K562 (cell line): Measurements from ENCODE around the gene NUDT2. TPM values are rescaled to one million over a fixed set of nuclear protein-coding genes. Genes with fewer than 3 reads are reported as not detected.

Source experiments
- ATAC-seq: fragments of 200-7000 bp; cut with Tn5 transposase; 3 replicates; pipeline ENCODE4 v1.9.1; 2020; ENCODE audit warnings: moderate library complexity
- BruUV-seq: library from RNA; stranded (reverse); fragments of 400-500 nt; replicated peaks from 2 replicates; lab custom pipeline; 2021; lab: Mats Ljungman, UMichigan
- CTCF ChIA-PET: fragments of 300-600 bp; formaldehyde crosslinking; extraction: SDS; loops from one replicate; lab custom pipeline; 2021; ENCODE audit warnings: low intra/inter-chr PET ratio; lab: Yijun Ruan, JAX
- POLR2A ChIA-PET: fragments of 300-600, 350-650 bp; sonication (Branson Sonifier 250); formaldehyde crosslinking; extraction: SDS; loops from one replicate; lab custom pipeline; 2021; ENCODE audit warnings: antibody characterized with exemption, inconsistent platforms; lab: Yijun Ruan, JAX
- DNase-seq, 4 experiments: peaks; one replicate each; pipeline versions ENCODE4 v3.0.0 to v3.0.0-alpha.2; 2011 to 2018; ENCODE audit warnings: low spot score in 3 of 4, mixed read lengths in 3 of 4; ENCODE audit errors: extremely low read depth in 1 of 4
- FAIRE-seq: peaks from 2 replicates; lab custom pipeline; 2011; peaks lifted over from hg19 to GRCh38; lab: Jason Lieb, UNC
- H2AFZ ChIP-seq: 2 replicates; pipeline ENCODE4 v1.6.0; 2011; ENCODE audit warnings: low read depth, low read length, control low read depth, inconsistent platforms
- H3K27ac ChIP-seq: fragments of 200-600 bp; 3 replicates; pipeline ENCODE4 v1.8.0; 2011; ENCODE audit warnings: low read depth, mild to moderate bottlenecking, control low read depth, inconsistent platforms, low read length, moderate library complexity, mixed read lengths; ENCODE audit errors: extremely low read depth
- H3K27me3 ChIP-seq, 2 experiments: fragments of 300-600 bp in 1 of 2; 2 replicates in 1 of 2; 3 replicates in 1 of 2; pipeline versions ENCODE4 v1.6.0 to v1.8.0; 2011; ENCODE audit warnings: inconsistent platforms in 2 of 2, low read length in 2 of 2, mild to moderate bottlenecking in 1 of 2, mixed read lengths in 1 of 2, moderate library complexity in 1 of 2; ENCODE audit not compliant: control insufficient read depth in 2 of 2, insufficient read depth in 2 of 2
- H3K36me3 ChIP-seq: fragments of 300-600 bp; 3 replicates; pipeline ENCODE4 v1.8.0; 2011; ENCODE audit warnings: mild to moderate bottlenecking, low read length, inconsistent platforms; ENCODE audit not compliant: control insufficient read depth, insufficient read depth
- H3K4me1 ChIP-seq, 2 experiments: fragments of 200-600 bp in 1 of 2; replicated peaks in 1 of 2; 2 replicates in 1 of 2; 3 replicates in 1 of 2; pipeline versions ENCODE4 v1.5.1 to v1.8.0; 2011; ENCODE audit warnings: inconsistent platforms in 2 of 2, low read length in 2 of 2, mild to moderate bottlenecking in 1 of 2, mixed read lengths in 1 of 2, moderate library complexity in 1 of 2; ENCODE audit not compliant: control insufficient read depth in 2 of 2, insufficient read depth in 2 of 2
- H3K4me2 ChIP-seq: 2 replicates; pipeline ENCODE4 v1.6.1; 2011; ENCODE audit warnings: low read length, control low read depth, inconsistent platforms, mixed read lengths; ENCODE audit not compliant: insufficient read depth
- H3K4me3 ChIP-seq: fragments of 200-600 bp; sonication (generic), shearing (Covaris generic); 2 replicates; pipeline ENCODE4 v1.5.1; 2016; ENCODE audit warnings: control low read depth, inconsistent platforms
- H3K79me2 ChIP-seq: fragments of 200-600 bp; 3 replicates; pipeline ENCODE4 v1.8.0; 2011; ENCODE audit warnings: low read length, inconsistent platforms; ENCODE audit not compliant: control insufficient read depth, insufficient read depth
- H3K9ac ChIP-seq, 2 experiments: 2 replicates each; pipeline versions ENCODE4 v1.6.0 to v1.6.1; 2011; ENCODE audit warnings: low read depth in 2 of 2, low read length in 2 of 2, control low read depth in 1 of 2, inconsistent platforms in 1 of 2, mild to moderate bottlenecking in 1 of 2, mixed read lengths in 1 of 2; ENCODE audit not compliant: insufficient read depth in 1 of 2
- H3K9me1 ChIP-seq: one replicate; pipeline ENCODE4 v1.6.0; 2011; ENCODE audit warnings: inconsistent platforms, mild to moderate bottlenecking, low read length, moderate library complexity; ENCODE audit not compliant: control insufficient read depth, insufficient read depth
- H3K9me3 ChIP-seq: replicated peaks from 2 replicates; pipeline ENCODE4 v1.5.1; 2011; ENCODE audit warnings: low read depth, low read length, inconsistent platforms; ENCODE audit not compliant: control insufficient read depth, insufficient read depth
- H4K20me1 ChIP-seq: replicated peaks from 2 replicates; pipeline ENCODE4 v1.6.1; 2011; ENCODE audit warnings: low read length, inconsistent platforms, mixed read lengths; ENCODE audit not compliant: control insufficient read depth, insufficient read depth
- CEBPG ChIP-seq, 3 experiments: fragments of 200-800 bp in 1 of 3; sonication (Bioruptor generic) in 1 of 3; sonication (generic) in 1 of 3; formaldehyde crosslinking in 1 of 3; IDR thresholded peaks in 2 of 3; conservative IDR thresholded peaks in 1 of 3; 2 replicates each; pipeline versions ENCODE4 v1.6.1 to v1.8.0; 2016 to 2022; ENCODE audit warnings: missing compliant biosample characterization in 2 of 3, missing genetic modification characterization in 2 of 3, mild to moderate bottlenecking in 1 of 3, missing genetic modification reagents in 1 of 3
- ETV1 ChIP-seq: fragments of 450-650 bp; conservative IDR thresholded peaks from 2 replicates; pipeline ENCODE4 v1.6.1; 2016; ENCODE audit warnings: missing genetic modification characterization, control low read depth, low read depth, missing compliant biosample characterization
- HDGF ChIP-seq: fragments of 450-650 bp; IDR thresholded peaks from 2 replicates; pipeline ENCODE4 v1.6.1; 2016
- KAT2B ChIP-seq: IDR thresholded peaks from one replicate; pipeline ENCODE4 v1.6.1; 2012; ENCODE audit warnings: low read depth, mild to moderate bottlenecking, control low read depth, inconsistent platforms, low read length, moderate library complexity
- MBD2 ChIP-seq: sonication (generic); IDR thresholded peaks from 2 replicates; pipeline ENCODE4 v1.6.1; 2016; ENCODE audit warnings: low read depth, borderline replicate concordance
- PCBP2 ChIP-seq: fragments of 200-400 bp; formaldehyde crosslinking; IDR thresholded peaks from 2 replicates; pipeline ENCODE4 v1.6.1; 2018; ENCODE audit warnings: low read length, low read depth, mild to moderate bottlenecking, moderate library complexity; ENCODE audit not compliant: poor library complexity, severe bottlenecking
- RFX5 ChIP-seq: IDR thresholded peaks from 2 replicates; pipeline ENCODE4 v1.6.1; 2011; ENCODE audit warnings: low read depth, mild to moderate bottlenecking, improper control_type of control experiment, low read length
- RNF2 ChIP-seq: sonication (generic); IDR thresholded peaks from 2 replicates; pipeline ENCODE4 v1.6.1; 2016
- TCF7L2 ChIP-seq: fragments of 150-350 bp; IDR thresholded peaks from 2 replicates; pipeline ENCODE4 v1.6.1; 2016; ENCODE audit warnings: low read depth, mild to moderate bottlenecking, low read length, moderate library complexity
- TCFL5 ChIP-seq: fragments of 250-450 bp; sonication (Bioruptor Pico); conservative IDR thresholded peaks from 2 replicates; pipeline ENCODE4 v1.6.1; 2021; ENCODE audit warnings: mild to moderate bottlenecking, moderate library complexity, matching md5 sums
- TGIF2 ChIP-seq: sonication (generic); formaldehyde crosslinking; IDR thresholded peaks from 2 replicates; pipeline ENCODE4 v1.8.1; 2022; ENCODE audit warnings: mild to moderate bottlenecking, missing genetic modification reagents, moderate library complexity
- XRCC3 ChIP-seq: fragments of 450-650 bp; IDR thresholded peaks from 2 replicates; pipeline ENCODE4 v1.6.1; 2017; ENCODE audit warnings: mild to moderate bottlenecking, moderate library complexity
- ZC3H11A ChIP-seq: IDR thresholded peaks from 2 replicates; pipeline ENCODE4 v1.6.1; 2012; ENCODE audit warnings: low read depth, low read length, improper control_type of control experiment
- ZFX ChIP-seq: sonication (generic); formaldehyde crosslinking; IDR thresholded peaks from 2 replicates; pipeline ENCODE4 v1.8.0; 2022; ENCODE audit warnings: mild to moderate bottlenecking, missing genetic modification reagents, moderate library complexity
- ZNF384 ChIP-seq: IDR thresholded peaks from 2 replicates; pipeline ENCODE4 v1.6.1; 2012; ENCODE audit warnings: low read depth, low read length, improper control_type of control experiment
- ZNF644 ChIP-seq: fragments of 200-800 bp; sonication (Bioruptor generic); IDR thresholded peaks from 2 replicates; pipeline ENCODE4 v1.6.1; 2016; ENCODE audit warnings: low read depth, missing genetic modification characterization, missing compliant biosample characterization
- WGBS: fragments of 100-300 bp; shearing (Covaris generic); methylation state at CpG from one replicate; pipeline ENCODE4 v1.1.6; 2016; ENCODE audit warnings: low coverage, mixed read lengths; ENCODE audit not compliant: insufficient coverage; ENCODE audit errors: missing lambda C conversion rate; 5-methylcytosine and 5-hydroxymethylcytosine counted together
- in situ Hi-C: fragments of 300-500 bp; cut with MboI; formaldehyde crosslinking; loops from 4 replicates; pipeline ENCODE4 v1.15.0; 2018; ENCODE audit warnings: inconsistent platforms, mixed read lengths
- intact Hi-C: fragments of 100-400 bp; cut with micrococcal nuclease; formaldehyde crosslinking; loops from 2 replicates; pipeline ENCODE4 v1.14.2; 2022
- polyA plus RNA-seq, 8 experiments: library from polyadenylated mRNA; depleted of rRNA in 4 of 8; stranded (reverse) in 5 of 8; unstranded in 3 of 8; fragments of >200 nt; fragmentation: Nextera tagmentation in 2 of 8; fragmentation: Illumina TruSeq in 1 of 8; extraction: Ambion mirVana in 2 of 8; extraction: Trizol in 1 of 8; gene quantifications; 2 replicates each; pipeline versions ENCODE4 v1.2.1 to v1.2.3, GENCODE V29; 2011 to 2014; ENCODE audit warnings: inconsistent platforms in 1 of 8, missing spikeins in 1 of 8
- total RNA-seq, 7 experiments: library from RNA; depleted of rRNA in 6 of 7; stranded (reverse); fragments of >200 nt in 6 of 7; fragmentation: Illumina TruSeq in 2 of 7; extraction: Trizol in 2 of 7; gene quantifications; 2 replicates each; pipeline versions ENCODE4 v1.2.1 to v1.2.3, GENCODE V29; 2011 to 2021; ENCODE audit warnings: low replicate concordance in 1 of 7
- TF ChIP-seq, protein P1 (sequence below): IDR thresholded peaks from 2 replicates; pipeline ENCODE4 v1.6.1; 2016; ENCODE audit warnings: missing genetic modification characterization, missing compliant biosample characterization
- TF ChIP-seq, protein P2 (sequence below): fragments of 450-650 bp; conservative IDR thresholded peaks from 2 replicates; pipeline ENCODE4 v1.6.1; 2016; ENCODE audit warnings: missing genetic modification characterization, low read depth, mild to moderate bottlenecking, missing compliant biosample characterization, moderate library complexity

The NUDT2 gene
- total and polyA plus RNA-seq, 9 of the 15 experiments (the other 6 are each of a cell fraction or from before 2014, with no cell fraction given): 11.5 to 28.1 (median 19.0) TPM

DNA sequence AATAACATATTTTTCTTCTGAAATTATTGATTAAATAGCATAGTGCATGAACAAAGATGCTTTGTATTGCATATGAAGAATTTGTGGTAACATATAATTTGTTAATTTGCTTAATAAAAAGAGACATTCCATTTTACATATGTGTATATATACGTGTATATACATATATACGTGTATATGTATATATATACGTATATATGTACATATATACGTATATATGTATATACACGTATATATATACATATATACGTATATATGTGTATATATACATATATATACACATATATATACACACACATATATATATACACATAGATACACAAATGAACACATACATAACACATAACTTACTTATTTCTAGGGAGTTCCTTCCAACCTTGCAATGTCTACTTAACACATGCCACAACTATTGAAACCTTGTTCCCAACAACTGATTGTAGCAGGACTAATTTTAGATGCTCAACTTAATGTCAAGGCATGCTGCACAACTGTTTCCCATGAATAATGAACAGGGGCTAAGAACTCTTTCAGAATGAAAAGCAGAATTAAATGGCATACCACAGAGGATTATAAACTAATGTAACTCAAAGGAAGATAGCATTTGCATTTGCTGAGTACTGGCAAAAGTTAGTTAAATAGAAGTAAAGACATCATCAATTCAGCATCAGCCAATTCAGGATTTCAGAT is 17.7 kb upstream of the NUDT2 start:
- H2AFZ ChIP-seq: no peak overlapping the region
- H3K4me3 ChIP-seq: no peak overlapping the region
- no peaks in the 10 kb centered on the region for H3K9me1 ChIP-seq
- H3K9me3 ChIP-seq: no peaks in the 10 kb centered on the region
- 0 out of 3 replicates have a peak, but pooled peaks cover 2% of the 10 kb centered on the region for H3K79me2 ChIP-seq
- BruUV-seq: no TSS peak
- no peak overlapping the region for H3K4me2 ChIP-seq
- FAIRE-seq (no peak), DNase-seq (no peak), ATAC-seq (no peak)
- no peak overlapping the region for H3K9ac ChIP-seq
- 91% methylated on average over 6 of the region's 6 CpGs for WGBS
- ChIA-PET CTCF (no interaction called here), POLR2A (interaction anchor here (0.6 kb wide), 1 partner anchor 89 kb away, joined by 3 read pairs; no protein-coding TSS in a partner anchor)
- no peaks in the 10 kb centered on the region for H3K4me1 ChIP-seq
- in situ Hi-C loops (no loop called here), intact Hi-C loops (no loop called here)
- 0 out of 3 replicates have a peak, but pooled peaks cover 4% of the 10 kb centered on the region for H3K36me3 ChIP-seq
- H4K20me1 ChIP-seq: no peaks in the 10 kb centered on the region
- no peak overlapping the region for H3K27ac ChIP-seq
- no peaks in the 10 kb centered on the region for H3K27me3 ChIP-seq
- no peak for TF ChIP-seq PCBP2
- no peak for TF ChIP-seq CEBPG (CRISPR knock-in tag; IDR thresholded peaks at IDR 0.05)
- TF ChIP-seq CEBPG (tag; conservative IDR thresholded peaks at IDR 0.05 in 1 of 2, IDR thresholded peaks at IDR 0.05 in 1 of 2): peak in 1 of 2 experiments; percentile 59; a peak in 1 of 4 replicates
- TF ChIP-seq ZNF644 (tag): no peak
- no peak for TF ChIP-seq TCF7L2
- TF ChIP-seq, protein P1, sequence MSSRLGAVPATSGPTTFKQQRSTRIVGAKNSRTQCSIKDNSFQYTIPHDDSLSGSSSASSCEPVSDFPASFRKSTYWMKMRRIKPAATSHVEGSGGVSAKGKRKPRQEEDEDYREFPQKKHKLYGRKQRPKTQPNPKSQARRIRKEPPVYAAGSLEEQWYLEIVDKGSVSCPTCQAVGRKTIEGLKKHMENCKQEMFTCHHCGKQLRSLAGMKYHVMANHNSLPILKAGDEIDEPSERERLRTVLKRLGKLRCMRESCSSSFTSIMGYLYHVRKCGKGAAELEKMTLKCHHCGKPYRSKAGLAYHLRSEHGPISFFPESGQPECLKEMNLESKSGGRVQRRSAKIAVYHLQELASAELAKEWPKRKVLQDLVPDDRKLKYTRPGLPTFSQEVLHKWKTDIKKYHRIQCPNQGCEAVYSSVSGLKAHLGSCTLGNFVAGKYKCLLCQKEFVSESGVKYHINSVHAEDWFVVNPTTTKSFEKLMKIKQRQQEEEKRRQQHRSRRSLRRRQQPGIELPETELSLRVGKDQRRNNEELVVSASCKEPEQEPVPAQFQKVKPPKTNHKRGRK (tag): no peak
- TF ChIP-seq RNF2: no peak
- TF ChIP-seq ZNF384: no peak
- no peak for TF ChIP-seq TCFL5
- TF ChIP-seq HDGF: no peak
- no peak for TF ChIP-seq MBD2
- TF ChIP-seq KAT2B: no peak
- no peak for TF ChIP-seq XRCC3
- TF ChIP-seq, protein P2, sequence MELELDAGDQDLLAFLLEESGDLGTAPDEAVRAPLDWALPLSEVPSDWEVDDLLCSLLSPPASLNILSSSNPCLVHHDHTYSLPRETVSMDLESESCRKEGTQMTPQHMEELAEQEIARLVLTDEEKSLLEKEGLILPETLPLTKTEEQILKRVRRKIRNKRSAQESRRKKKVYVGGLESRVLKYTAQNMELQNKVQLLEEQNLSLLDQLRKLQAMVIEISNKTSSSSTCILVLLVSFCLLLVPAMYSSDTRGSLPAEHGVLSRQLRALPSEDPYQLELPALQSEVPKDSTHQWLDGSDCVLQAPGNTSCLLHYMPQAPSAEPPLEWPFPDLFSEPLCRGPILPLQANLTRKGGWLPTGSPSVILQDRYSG: no peak
- no peak for TF ChIP-seq TGIF2
- no peak for TF ChIP-seq ZC3H11A
- TF ChIP-seq RFX5: no peak
- TF ChIP-seq ETV1: no peak
- TF ChIP-seq ZFX: no peak
